ENCODE measurements around the gene C13orf46. TPM values are rescaled to one million over a fixed set of nuclear protein-coding genes. Genes with fewer than 3 reads are reported as not detected.
"Not testable (repeated sequence)": the region's sequence is repeated elsewhere in the genome, so short reads cannot be mapped to it uniquely, and the experiment has no call there.

Gene C13orf46
- total RNA-seq, 1 donor from 2014 or later: 0.29 TPM

GRCh38 chr13:113914333-113915011 is 59.4 kb downstream of the C13orf46 start:
- TF ChIP-seq CTCF (conservative IDR thresholded peaks at IDR 0.05): no peak
- peak; percentile 50 for DNase-seq (ENCODE audit: extremely low spot score, unreplicated experiment)
- Mint-ChIP-seq H3K27me3 (peaks cover 36% of the 10 kb centered on the region), H3K36me3 (no peaks in the 10 kb centered on the region), H3K27ac (no peak overlapping the region), H3K4me1 (ENCODE audit: unreplicated experiment) (no peaks in the 10 kb centered on the region), H3K9me3 (no peaks in the 10 kb centered on the region), H3K4me3 (no peak overlapping the region)

GRCh38 chr13:113913838-113914237 is 60.0 kb downstream of the C13orf46 start:
- not testable (repeated sequence) for H3K4me1 Mint-ChIP-seq (ENCODE audit: unreplicated experiment); H3K9me3 Mint-ChIP-seq; H3K27ac Mint-ChIP-seq; H3K36me3 Mint-ChIP-seq; H3K4me3 Mint-ChIP-seq
- peaks cover 36% of the 10 kb centered on the region for H3K27me3 Mint-ChIP-seq
- DNase-seq (ENCODE audit: extremely low spot score, unreplicated experiment): peak; percentile 6

- H3K27me3 Mint-ChIP-seq: peaks cover 39% of the 10 kb centered on the region
- H3K36me3 Mint-ChIP-seq; H3K4me3 Mint-ChIP-seq; H3K27ac Mint-ChIP-seq; H3K4me1 Mint-ChIP-seq (ENCODE audit: unreplicated experiment); H3K9me3 Mint-ChIP-seq: not testable (repeated sequence)
- peak; percentile 16 for DNase-seq (ENCODE audit: extremely low spot score, unreplicated experiment)
Measured at GRCh38 chr13:113913408-113913807, 60.5 kb downstream of the C13orf46 start.

- H3K9me3 Mint-ChIP-seq: no peaks in the 10 kb centered on the region
- H3K27me3 Mint-ChIP-seq: peaks cover 41% of the 10 kb centered on the region
- H3K36me3 Mint-ChIP-seq: no peaks in the 10 kb centered on the region
- DNase-seq (ENCODE audit: extremely low spot score, unreplicated experiment): no peak
- H3K4me1 Mint-ChIP-seq (ENCODE audit: unreplicated experiment): peaks cover 6% of the 10 kb centered on the region
- no peak overlapping the region for H3K4me3 Mint-ChIP-seq
- H3K27ac Mint-ChIP-seq: no peak overlapping the region
- no peak for TF ChIP-seq CTCF (conservative IDR thresholded peaks at IDR 0.05)
Measured at GRCh38 chr13:113912596-113912995, 61.3 kb downstream of the C13orf46 start.

GRCh38 chr13:113907635-113908617 is 66.0 kb downstream of the C13orf46 start:
- H3K4me3 Mint-ChIP-seq: no peak overlapping the region
- peaks cover 21% of the 10 kb centered on the region for H3K27me3 Mint-ChIP-seq
- peak; percentile 59 for DNase-seq (ENCODE audit: extremely low spot score, unreplicated experiment)
- H3K4me1 Mint-ChIP-seq (ENCODE audit: unreplicated experiment): peaks cover 6% of the 10 kb centered on the region
- no peaks in the 10 kb centered on the region for H3K36me3 Mint-ChIP-seq
- H3K9me3 Mint-ChIP-seq: no peaks in the 10 kb centered on the region
- no peak for TF ChIP-seq CTCF (conservative IDR thresholded peaks at IDR 0.05)
- no peak overlapping the region for H3K27ac Mint-ChIP-seq

GRCh38 chr13:113906571-113906970 is 67.3 kb downstream of the C13orf46 start:
- no peak overlapping the region for H3K27ac Mint-ChIP-seq
- no peak for TF ChIP-seq CTCF (conservative IDR thresholded peaks at IDR 0.05)
- no peaks in the 10 kb centered on the region for H3K9me3 Mint-ChIP-seq
- peaks cover 11% of the 10 kb centered on the region for H3K27me3 Mint-ChIP-seq
- H3K4me1 Mint-ChIP-seq (ENCODE audit: unreplicated experiment): peaks cover 6% of the 10 kb centered on the region
- DNase-seq (ENCODE audit: extremely low spot score, unreplicated experiment): peak; percentile 49
- H3K36me3 Mint-ChIP-seq: no peaks in the 10 kb centered on the region
- H3K4me3 Mint-ChIP-seq: no peak overlapping the region
